Measurements from ENCODE around the gene NRXN3. TPM values are rescaled to one million over a fixed set of nuclear protein-coding genes. Genes with fewer than 3 reads are reported as not detected.

NRXN3 gene
- total and polyA plus RNA-seq, 4 donors, result 0.07 to 1.2 (median 0.23) TPM

GRCh38 chr14:79552778-79553177 lies 1382.6 kb downstream of the NRXN3 start:
- DNase-seq (ENCODE audit: low spot score), result no peak
- Histone ChIP-seq H3K4me1 (ENCODE audit: control insufficient read depth in 4 of 4, insufficient read depth in 4 of 4, low read length in 3 of 4) (no peaks in the 10 kb centered on the region), H3K27me3 (ENCODE audit: control insufficient read depth in 4 of 4, insufficient read depth in 4 of 4, low read length in 3 of 4) (peaks cover 0 to 3% (median 0%) of the 10 kb centered on the region in 4 donors), H3K36me3 (ENCODE audit: control insufficient read depth in 4 of 4, insufficient read depth in 3 of 4, low read depth in 1 of 4, low read length in 3 of 4) (no peaks in the 10 kb centered on the region), H3K9me3 (ENCODE audit: control insufficient read depth in 4 of 4, low read length in 3 of 4) (no peaks in the 10 kb centered on the region), H3K4me3 (ENCODE audit: low read depth in 1 of 3, low read length in 3 of 3) (no peak overlapping the region), H3K9ac (ENCODE audit: low read depth in 1 of 2, low read length in 2 of 2) (no peak overlapping the region), H3K27ac (ENCODE audit: low read depth in 1 of 2, low read length in 2 of 2) (no peak overlapping the region)
- 72% methylated on average over 1 of the region's 1 CpG for WGBS
- TF ChIP-seq MAX (IDR thresholded peaks at IDR 0.05) (no peak), RAD21 (IDR thresholded peaks at IDR 0.05) (no peak), YY1 (IDR thresholded peaks at IDR 0.05) (no peak), SP1 (IDR thresholded peaks at IDR 0.05) (no peak), HNF4A (conservative IDR thresholded peaks at IDR 0.05) (no peak), NR2F2 (IDR thresholded peaks at IDR 0.05) (no peak), FOXA2 (IDR thresholded peaks at IDR 0.05) (no peak), FOXA1 (IDR thresholded peaks at IDR 0.05) (no peak), RXRA (IDR thresholded peaks at IDR 0.05) (no peak), CTCF (IDR thresholded peaks at IDR 0.05; ENCODE audit: low read depth, low read length, missing input control) (no peak), REST (IDR thresholded peaks at IDR 0.05) (no peak), EGR1 (IDR thresholded peaks at IDR 0.05; ENCODE audit: low read depth in 2 of 2) (no peak), GABPA (IDR thresholded peaks at IDR 0.05 in 1 of 2, conservative IDR thresholded peaks at IDR 0.05 in 1 of 2) (no peak), TAF1 (conservative IDR thresholded peaks at IDR 0.05) (no peak)
- TF ChIP-seq, protein P1, sequence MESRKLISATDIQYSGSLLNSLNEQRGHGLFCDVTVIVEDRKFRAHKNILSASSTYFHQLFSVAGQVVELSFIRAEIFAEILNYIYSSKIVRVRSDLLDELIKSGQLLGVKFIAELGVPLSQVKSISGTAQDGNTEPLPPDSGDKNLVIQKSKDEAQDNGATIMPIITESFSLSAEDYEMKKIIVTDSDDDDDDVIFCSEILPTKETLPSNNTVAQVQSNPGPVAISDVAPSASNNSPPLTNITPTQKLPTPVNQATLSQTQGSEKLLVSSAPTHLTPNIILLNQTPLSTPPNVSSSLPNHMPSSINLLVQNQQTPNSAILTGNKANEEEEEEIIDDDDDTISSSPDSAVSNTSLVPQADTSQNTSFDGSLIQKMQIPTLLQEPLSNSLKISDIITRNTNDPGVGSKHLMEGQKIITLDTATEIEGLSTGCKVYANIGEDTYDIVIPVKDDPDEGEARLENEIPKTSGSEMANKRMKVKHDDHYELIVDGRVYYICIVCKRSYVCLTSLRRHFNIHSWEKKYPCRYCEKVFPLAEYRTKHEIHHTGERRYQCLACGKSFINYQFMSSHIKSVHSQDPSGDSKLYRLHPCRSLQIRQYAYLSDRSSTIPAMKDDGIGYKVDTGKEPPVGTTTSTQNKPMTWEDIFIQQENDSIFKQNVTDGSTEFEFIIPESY (IDR thresholded peaks at IDR 0.05), result no peak
- TF ChIP-seq, protein P2, sequence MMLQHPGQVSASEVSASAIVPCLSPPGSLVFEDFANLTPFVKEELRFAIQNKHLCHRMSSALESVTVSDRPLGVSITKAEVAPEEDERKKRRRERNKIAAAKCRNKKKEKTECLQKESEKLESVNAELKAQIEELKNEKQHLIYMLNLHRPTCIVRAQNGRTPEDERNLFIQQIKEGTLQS (IDR thresholded peaks at IDR 0.05), result no peak

DNA sequence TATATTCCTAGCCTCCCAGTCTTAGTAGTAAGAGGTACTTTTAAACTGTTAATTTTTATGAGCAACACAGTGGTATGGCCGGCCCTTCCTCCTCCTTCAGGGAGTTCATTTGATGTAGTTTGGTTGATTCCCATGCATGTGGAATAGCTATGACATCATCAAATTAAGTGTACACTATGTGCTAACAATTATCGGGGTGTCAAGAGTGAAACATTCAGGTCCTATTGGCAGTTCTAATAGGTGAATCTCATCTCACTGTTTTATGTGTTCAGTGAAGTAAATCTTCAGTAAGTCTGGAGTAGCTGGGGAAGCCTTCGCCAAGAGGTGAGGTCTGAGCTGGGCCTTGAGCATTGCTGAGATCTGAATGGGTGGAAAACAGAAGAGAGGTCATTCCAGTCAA lies 1384.6 kb downstream of the NRXN3 start:
- 83% methylated on average over 3 of the region's 3 CpGs for WGBS
- Histone ChIP-seq H3K4me3 (ENCODE audit: low read depth in 1 of 3, low read length in 3 of 3) (no peak overlapping the region), H3K9ac (ENCODE audit: low read depth in 1 of 2, low read length in 2 of 2) (no peak overlapping the region), H3K27ac (ENCODE audit: low read depth in 1 of 2, low read length in 2 of 2) (no peak overlapping the region), H3K36me3 (ENCODE audit: control insufficient read depth in 4 of 4, insufficient read depth in 3 of 4, low read depth in 1 of 4, low read length in 3 of 4) (no peaks in the 10 kb centered on the region), H3K4me1 (ENCODE audit: control insufficient read depth in 4 of 4, insufficient read depth in 4 of 4, low read length in 3 of 4) (no peaks in the 10 kb centered on the region), H3K9me3 (ENCODE audit: control insufficient read depth in 4 of 4, low read length in 3 of 4) (no peaks in the 10 kb centered on the region), H3K27me3 (ENCODE audit: control insufficient read depth in 4 of 4, insufficient read depth in 4 of 4, low read length in 3 of 4) (peaks cover 0 to 3% (median 0%) of the 10 kb centered on the region in 4 donors)
- DNase-seq (ENCODE audit: low spot score), result no peak
- TF ChIP-seq EGR1 (IDR thresholded peaks at IDR 0.05; ENCODE audit: low read depth in 2 of 2), result no peak
- TF ChIP-seq REST (IDR thresholded peaks at IDR 0.05), result no peak
- no peak for TF ChIP-seq MAX (IDR thresholded peaks at IDR 0.05)
- no peak for TF ChIP-seq SP1 (IDR thresholded peaks at IDR 0.05)
- TF ChIP-seq YY1 (IDR thresholded peaks at IDR 0.05), result no peak
- TF ChIP-seq JUND (IDR thresholded peaks at IDR 0.05), result no peak
- TF ChIP-seq GABPA (IDR thresholded peaks at IDR 0.05 in 1 of 2, conservative IDR thresholded peaks at IDR 0.05 in 1 of 2), result no peak
- TF ChIP-seq, protein P2 (IDR thresholded peaks at IDR 0.05), result no peak
- no peak for TF ChIP-seq NR2F2 (IDR thresholded peaks at IDR 0.05)
- TF ChIP-seq HNF4G (IDR thresholded peaks at IDR 0.05), result no peak
- TF ChIP-seq HNF4A (conservative IDR thresholded peaks at IDR 0.05), result no peak
- TF ChIP-seq FOXA1 (IDR thresholded peaks at IDR 0.05), result no peak
